Skeletal muscle satellite cell (primary cell): ENCODE data around the gene HEYL.

Experiments
- H3K27me3 ChIP-seq: 2 replicates; pipeline ENCODE4 v1.7.0; 2013; ENCODE audit warnings: low read length; ENCODE audit not compliant: control insufficient read depth, insufficient read depth
- H3K36me3 ChIP-seq: 2 replicates; pipeline ENCODE4 v1.7.0; 2013; ENCODE audit warnings: mild to moderate bottlenecking, control low read depth, low read length; ENCODE audit not compliant: insufficient read depth
- H3K4me1 ChIP-seq: 2 replicates; pipeline ENCODE4 v1.7.0; 2013; ENCODE audit warnings: low read length; ENCODE audit not compliant: control insufficient read depth, insufficient read depth
- H3K4me2 ChIP-seq: 2 replicates; pipeline ENCODE4 v1.7.0; 2013; ENCODE audit warnings: mild to moderate bottlenecking, low read length
- H3K4me3 ChIP-seq: 2 replicates; pipeline ENCODE4 v1.7.0; 2013; ENCODE audit warnings: low read length
- H3K9ac ChIP-seq: 2 replicates; pipeline ENCODE4 v1.7.0; 2013; ENCODE audit warnings: mild to moderate bottlenecking, low read depth, low read length, moderate library complexity
- H3K9me3 ChIP-seq: replicated peaks from 2 replicates; pipeline ENCODE4 v1.7.0; 2013; ENCODE audit warnings: mild to moderate bottlenecking, control low read depth, low read length

The HEYL gene

GRCh38 chr1:39635871-39636210 lies 3.6 kb downstream of the HEYL start:
- H3K27me3 ChIP-seq, result peaks cover 3% of the 10 kb centered on the region
- peaks cover 39% of the 10 kb centered on the region for H3K4me1 ChIP-seq
- no peaks in the 10 kb centered on the region for H3K9me3 ChIP-seq
- peaks cover 16% of the 10 kb centered on the region for H3K36me3 ChIP-seq
- peak overlapping the region; percentile 87 for H3K9ac ChIP-seq
- H3K4me2 ChIP-seq, result peak overlapping the region; percentile 49
- H3K4me3 ChIP-seq, result peak overlapping the region; percentile 53

DNA sequence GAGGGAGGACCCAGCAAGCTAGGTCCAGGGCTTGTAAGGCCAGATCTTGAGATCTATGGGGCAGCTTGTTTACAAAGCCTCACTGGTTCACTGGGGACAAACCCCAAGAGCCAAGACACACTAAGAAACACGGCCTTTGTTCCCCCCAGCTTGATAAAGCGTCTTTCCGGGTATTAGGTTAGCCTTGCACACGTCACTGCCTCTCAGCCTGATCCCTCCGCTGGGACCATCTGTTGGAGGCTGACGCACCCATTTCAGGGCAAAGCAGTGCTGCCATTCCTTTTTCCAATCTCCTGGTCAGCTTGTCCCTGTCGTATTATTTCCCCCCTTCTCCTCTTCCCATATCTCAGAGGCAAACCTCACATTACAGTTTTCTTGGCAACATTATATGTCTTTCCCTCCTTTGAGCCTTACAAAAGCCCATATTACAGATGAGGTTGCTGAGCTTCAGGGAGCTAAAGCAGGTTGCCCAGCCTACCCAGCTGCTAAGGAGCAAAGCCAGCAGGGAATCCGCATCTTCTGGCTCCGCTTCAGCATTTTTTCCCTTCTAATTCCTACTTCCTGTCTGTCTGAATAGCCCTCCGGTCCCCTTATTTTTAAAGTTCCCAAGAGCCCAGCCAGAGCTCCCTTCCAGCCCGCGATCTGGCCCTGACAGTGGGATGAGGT lies 4.1 kb downstream of the HEYL start:
- Histone ChIP-seq H3K4me2 (peak overlapping the region; percentile 49), H3K4me3 (peak overlapping the region; percentile 53), H3K9me3 (no peaks in the 10 kb centered on the region), H3K4me1 (peaks cover 34% of the 10 kb centered on the region), H3K9ac (peak overlapping the region; percentile 87), H3K27me3 (peaks cover 3% of the 10 kb centered on the region), H3K36me3 (peaks cover 21% of the 10 kb centered on the region)

DNA sequence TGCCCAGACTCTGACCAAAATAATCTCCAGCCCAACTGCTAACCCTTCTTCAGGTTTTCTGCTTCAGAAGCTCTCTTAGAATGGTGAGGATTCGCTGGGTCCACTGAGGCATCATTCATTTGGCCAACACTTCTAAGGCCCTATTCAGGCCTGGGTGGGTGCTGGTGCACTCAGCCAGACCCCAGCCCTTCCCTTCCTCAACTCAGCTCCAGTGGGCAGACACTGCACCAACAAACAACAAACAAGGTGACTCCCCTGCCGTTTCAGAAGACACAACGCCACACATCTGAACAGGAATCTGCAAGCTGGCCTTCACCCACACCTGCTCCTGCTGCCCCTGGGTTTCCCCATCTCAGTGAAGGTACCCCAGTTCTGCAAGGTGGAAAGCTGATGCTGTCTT lies 6.0 kb downstream of the HEYL start:
- peaks cover 30% of the 10 kb centered on the region for H3K4me1 ChIP-seq
- H3K36me3 ChIP-seq, result peaks cover 36% of the 10 kb centered on the region
- H3K4me2 ChIP-seq, result peak overlapping the region; percentile 60
- H3K4me3 ChIP-seq, result peak overlapping the region; percentile 60
- peaks cover 3% of the 10 kb centered on the region for H3K27me3 ChIP-seq
- no peaks in the 10 kb centered on the region for H3K9me3 ChIP-seq
- H3K9ac ChIP-seq, result peak overlapping the region; percentile 72

GRCh38 chr1:39632682-39633417 lies 6.6 kb downstream of the HEYL start:
- Histone ChIP-seq H3K27me3 (peaks cover 3% of the 10 kb centered on the region), H3K9me3 (no peaks in the 10 kb centered on the region), H3K4me2 (peak overlapping the region; percentile 62), H3K9ac (peak overlapping the region; percentile 72), H3K4me3 (peak overlapping the region; percentile 60), H3K36me3 (peaks cover 36% of the 10 kb centered on the region), H3K4me1 (peaks cover 30% of the 10 kb centered on the region)

GRCh38 chr1:39632323-39632681 lies 7.1 kb downstream of the HEYL start:
- no peak overlapping the region for H3K4me3 ChIP-seq
- peaks cover 36% of the 10 kb centered on the region for H3K36me3 ChIP-seq
- peaks cover 3% of the 10 kb centered on the region for H3K27me3 ChIP-seq
- peak overlapping the region; percentile 70 for H3K9ac ChIP-seq
- no peaks in the 10 kb centered on the region for H3K9me3 ChIP-seq
- peak overlapping the region; percentile 62 for H3K4me2 ChIP-seq
- peaks cover 30% of the 10 kb centered on the region for H3K4me1 ChIP-seq

DNA sequence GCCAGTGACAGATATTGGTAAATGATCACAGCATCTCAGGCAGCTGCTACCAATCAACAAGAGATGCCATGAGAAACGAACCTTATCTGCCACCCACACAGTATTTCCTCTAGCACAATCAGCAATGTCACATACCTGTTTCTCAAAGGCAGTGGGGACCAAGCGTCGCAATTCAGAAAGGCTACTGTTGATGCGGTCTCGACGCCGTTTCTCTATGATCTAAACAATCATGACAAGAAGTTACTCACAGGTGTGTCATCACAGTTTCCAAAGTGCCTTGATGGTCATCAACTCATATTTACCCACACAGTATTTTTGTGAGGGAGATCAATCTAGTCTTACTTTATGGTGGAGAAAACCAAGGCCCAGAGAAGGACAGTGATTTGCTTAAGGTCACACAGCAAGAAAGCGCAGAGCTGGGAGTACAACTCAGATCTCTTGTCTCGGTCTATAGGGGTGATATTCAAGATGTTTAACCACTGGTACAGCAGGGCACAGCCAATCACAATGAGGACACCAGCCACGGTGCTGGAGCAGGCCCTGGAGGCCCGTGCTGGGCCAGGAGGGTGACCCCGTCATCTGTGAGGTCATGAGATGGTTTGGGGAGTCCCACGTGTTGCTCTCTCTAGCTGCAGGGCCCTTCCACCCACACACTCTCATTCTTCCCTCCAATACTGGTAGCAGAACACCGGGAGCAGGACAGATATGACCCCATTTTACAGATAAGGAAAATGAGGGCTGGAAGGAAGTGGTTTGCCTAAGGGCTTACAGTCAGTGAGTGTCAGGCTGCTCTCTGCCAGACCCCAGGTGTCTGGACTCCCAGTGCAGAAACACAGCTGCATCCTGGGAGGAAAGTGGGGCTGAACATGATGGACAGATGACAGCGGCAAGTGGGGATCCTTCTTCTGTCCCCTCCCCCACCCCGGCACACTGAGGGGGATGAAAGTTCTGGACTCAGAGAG lies 7.8 kb downstream of the HEYL start:
- Histone ChIP-seq H3K9me3 (no peaks in the 10 kb centered on the region), H3K36me3 (peaks cover 40% of the 10 kb centered on the region), H3K4me2 (peak overlapping the region; percentile 62), H3K9ac (peak overlapping the region; percentile 70), H3K4me3 (no peak overlapping the region), H3K27me3 (peaks cover 3% of the 10 kb centered on the region), H3K4me1 (peaks cover 30% of the 10 kb centered on the region)

GRCh38 chr1:39628807-39629350 lies 10.6 kb downstream of the HEYL start:
- H3K36me3 ChIP-seq, result peaks cover 54% of the 10 kb centered on the region
- no peak overlapping the region for H3K4me2 ChIP-seq
- H3K27me3 ChIP-seq, result peaks cover 12% of the 10 kb centered on the region
- peaks cover 28% of the 10 kb centered on the region for H3K4me1 ChIP-seq
- no peak overlapping the region for H3K4me3 ChIP-seq
- H3K9me3 ChIP-seq, result no peaks in the 10 kb centered on the region
- no peak overlapping the region for H3K9ac ChIP-seq

GRCh38 chr1:39626646-39627045 lies 12.8 kb downstream of the HEYL start:
- peaks cover 8% of the 10 kb centered on the region for H3K27me3 ChIP-seq

GRCh38 chr1:39625462-39626273 lies 13.8 kb downstream of the HEYL start:
- no peak overlapping the region for H3K4me2 ChIP-seq
- peaks cover 37% of the 10 kb centered on the region for H3K36me3 ChIP-seq
- H3K9me3 ChIP-seq, result no peaks in the 10 kb centered on the region
- H3K9ac ChIP-seq, result no peak overlapping the region
- H3K4me1 ChIP-seq, result peaks cover 15% of the 10 kb centered on the region
- peaks cover 8% of the 10 kb centered on the region for H3K27me3 ChIP-seq
- no peak overlapping the region for H3K4me3 ChIP-seq

More at GRCh38 chr1:39626646-39627045, 12.8 kb downstream of the HEYL start:
- Histone ChIP-seq H3K36me3 (peaks cover 47% of the 10 kb centered on the region), H3K4me3 (no peak overlapping the region), H3K9me3 (no peaks in the 10 kb centered on the region), H3K9ac (no peak overlapping the region), H3K4me2 (no peak overlapping the region), H3K4me1 (peaks cover 15% of the 10 kb centered on the region)

DNA sequence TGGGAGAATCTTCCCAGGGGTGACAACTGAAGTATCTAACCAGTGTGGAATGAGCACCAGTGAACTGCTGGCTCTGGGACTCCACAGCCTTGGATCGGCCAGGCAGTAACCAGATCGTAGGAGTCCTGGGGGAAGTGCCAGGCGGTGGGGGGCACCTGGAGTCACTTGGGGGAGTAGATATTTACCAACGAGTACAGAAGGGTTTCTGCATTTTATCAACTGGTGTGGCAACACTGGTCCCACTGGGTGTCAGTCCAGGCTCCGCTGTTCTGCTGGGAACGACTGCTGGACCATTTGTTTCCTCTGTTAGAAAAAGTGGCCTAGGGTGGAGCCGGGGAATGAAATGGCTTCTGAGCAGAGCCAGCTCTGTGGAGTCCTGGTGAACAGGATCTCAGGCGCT lies 14.4 kb downstream of the HEYL start:
- no peak overlapping the region for H3K4me3 ChIP-seq
- H3K4me1 ChIP-seq, result peaks cover 15% of the 10 kb centered on the region
- H3K4me2 ChIP-seq, result no peak overlapping the region
- H3K27me3 ChIP-seq, result peaks cover 8% of the 10 kb centered on the region
- H3K9me3 ChIP-seq, result no peaks in the 10 kb centered on the region
- H3K36me3 ChIP-seq, result peaks cover 30% of the 10 kb centered on the region
- H3K9ac ChIP-seq, result no peak overlapping the region
